Left lung (tissue), 10 donors: ENCODE results near the gene ITGB1. TPM values are rescaled to one million over a fixed set of nuclear protein-coding genes. Genes with fewer than 3 reads are reported as not detected.

Source experiments
- ATAC-seq: fragments of 200-7000 bp; cut with Tn5 transposase; one replicate; pipeline ENCODE4 v1.9.1; 2020; ENCODE audit warnings: moderate library complexity
- DNase-seq, 4 donors: peaks; one replicate each; pipeline ENCODE4 v3.0.0-alpha.2; 2013 to 2020
- H3K27ac ChIP-seq, 2 donors: fragments of 200-600 bp; sonication (generic) in 1 of 2; one replicate each; pipeline versions ENCODE4 v1.5.0 to v1.8.0; 2020 to 2021
- H3K27me3 ChIP-seq, 2 donors: fragments of 200-600 bp; sonication (generic) in 1 of 2; one replicate each; pipeline versions ENCODE4 v1.5.0 to v1.8.0; 2020 to 2021
- H3K36me3 ChIP-seq, 2 donors: fragments of 200-600 bp; sonication (generic) in 1 of 2; one replicate each; pipeline versions ENCODE4 v1.5.0 to v1.8.0; 2020 to 2021
- H3K4me1 ChIP-seq, 2 donors: fragments of 200-600 bp; one replicate each; pipeline ENCODE4 v1.8.0; 2021
- H3K4me3 ChIP-seq, 2 donors: fragments of 200-600 bp; sonication (generic) in 1 of 2; one replicate each; pipeline versions ENCODE4 v1.5.0 to v1.8.0; 2020 to 2021; ENCODE audit warnings: mild to moderate bottlenecking in 1 of 2
- H3K9me3 ChIP-seq, 2 donors: fragments of 200-600 bp; sonication (generic) in 1 of 2; one replicate each; pipeline versions ENCODE4 v1.5.0 to v1.8.0; 2020 to 2021
- intact Hi-C, 2 donors: fragments of 100-400 bp; cut with DNase I; formaldehyde crosslinking; loops; one replicate each; pipeline versions ENCODE4 v1.11.2 to v1.14.2; 2022
- polyA plus RNA-seq, 6 donors: library from polyadenylated mRNA; unstranded; fragments of 120-200 nt; gene quantifications; one replicate each; pipeline ENCODE4 v1.2.1, GENCODE V29; 2013; ENCODE audit not compliant: insufficient read length in 6 of 6
- total RNA-seq, 2 donors: library from RNA; stranded (reverse); fragmentation: NEBNext Ultra II Directional; extraction: Animal tissue kit (Norgen Biotek cat#: 25700); gene quantifications; one replicate each; pipeline ENCODE4 v1.2.1, GENCODE V29; 2021
- TF ChIP-seq, protein P1 (sequence below), 2 donors: fragments of 200-600 bp; sonication (generic) in 1 of 2; IDR thresholded peaks; one replicate each; pipeline versions ENCODE4 v1.5.0 to v1.8.0; 2021; ENCODE audit warnings: antibody characterized with exemption in 2 of 2
- donor health status: DM: no; HTN: yes; CAD: no.
- donor health status: DM: no; HTN: no; CAD: no.

ITGB1 gene
- total and polyA plus RNA-seq, 8 donors = 460 to 642 (median 504) TPM

- intact Hi-C loops = no loop called here
- no peaks in the 10 kb centered on the region for H3K27me3 ChIP-seq
- H3K27ac ChIP-seq = no peak overlapping the region
- ATAC-seq (no peak), DNase-seq (no peak)
- TF ChIP-seq, protein P1, sequence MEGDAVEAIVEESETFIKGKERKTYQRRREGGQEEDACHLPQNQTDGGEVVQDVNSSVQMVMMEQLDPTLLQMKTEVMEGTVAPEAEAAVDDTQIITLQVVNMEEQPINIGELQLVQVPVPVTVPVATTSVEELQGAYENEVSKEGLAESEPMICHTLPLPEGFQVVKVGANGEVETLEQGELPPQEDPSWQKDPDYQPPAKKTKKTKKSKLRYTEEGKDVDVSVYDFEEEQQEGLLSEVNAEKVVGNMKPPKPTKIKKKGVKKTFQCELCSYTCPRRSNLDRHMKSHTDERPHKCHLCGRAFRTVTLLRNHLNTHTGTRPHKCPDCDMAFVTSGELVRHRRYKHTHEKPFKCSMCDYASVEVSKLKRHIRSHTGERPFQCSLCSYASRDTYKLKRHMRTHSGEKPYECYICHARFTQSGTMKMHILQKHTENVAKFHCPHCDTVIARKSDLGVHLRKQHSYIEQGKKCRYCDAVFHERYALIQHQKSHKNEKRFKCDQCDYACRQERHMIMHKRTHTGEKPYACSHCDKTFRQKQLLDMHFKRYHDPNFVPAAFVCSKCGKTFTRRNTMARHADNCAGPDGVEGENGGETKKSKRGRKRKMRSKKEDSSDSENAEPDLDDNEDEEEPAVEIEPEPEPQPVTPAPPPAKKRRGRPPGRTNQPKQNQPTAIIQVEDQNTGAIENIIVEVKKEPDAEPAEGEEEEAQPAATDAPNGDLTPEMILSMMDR (IDR thresholded peaks at IDR 0.05) = no peak
- peaks cover 0 to 2% of the 10 kb centered on the region in 2 donors for H3K9me3 ChIP-seq
- no peaks in the 10 kb centered on the region for H3K36me3 ChIP-seq
- H3K4me1 ChIP-seq = no peaks in the 10 kb centered on the region
- no peak overlapping the region for H3K4me3 ChIP-seq
These were observed 92.9 kb downstream of the ITGB1 start for GRCh38 chr10:32865170-32865569.

DNA sequence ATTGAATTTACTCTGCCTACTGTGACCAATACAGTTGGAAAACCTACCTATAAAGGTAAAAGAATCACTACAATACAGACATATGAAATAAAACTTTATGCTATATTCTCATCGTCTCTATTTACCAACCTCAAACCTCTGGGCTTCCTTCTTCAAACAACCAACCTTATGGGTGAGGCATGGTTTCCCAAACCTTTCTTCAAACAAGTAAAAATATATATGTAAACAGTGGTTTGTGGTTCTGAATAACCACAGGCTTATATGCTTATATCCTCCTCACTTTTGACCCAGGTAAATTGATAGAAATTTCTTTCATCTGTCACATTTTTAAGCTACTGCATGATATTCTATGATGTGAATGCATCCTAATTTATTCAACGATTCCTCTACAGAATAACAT, 103.6 kb downstream of the ITGB1 start:
- no peaks in the 10 kb centered on the region for H3K9me3 ChIP-seq
- intact Hi-C loops = no loop called here
- no peaks in the 10 kb centered on the region for H3K4me1 ChIP-seq
- no peak for ATAC-seq
- TF ChIP-seq, protein P1 (IDR thresholded peaks at IDR 0.05) = no peak
- DNase-seq = no peak
- no peaks in the 10 kb centered on the region for H3K27me3 ChIP-seq
- no peaks in the 10 kb centered on the region for H3K36me3 ChIP-seq
- H3K4me3 ChIP-seq = no peak overlapping the region
- H3K27ac ChIP-seq = no peak overlapping the region

DNA sequence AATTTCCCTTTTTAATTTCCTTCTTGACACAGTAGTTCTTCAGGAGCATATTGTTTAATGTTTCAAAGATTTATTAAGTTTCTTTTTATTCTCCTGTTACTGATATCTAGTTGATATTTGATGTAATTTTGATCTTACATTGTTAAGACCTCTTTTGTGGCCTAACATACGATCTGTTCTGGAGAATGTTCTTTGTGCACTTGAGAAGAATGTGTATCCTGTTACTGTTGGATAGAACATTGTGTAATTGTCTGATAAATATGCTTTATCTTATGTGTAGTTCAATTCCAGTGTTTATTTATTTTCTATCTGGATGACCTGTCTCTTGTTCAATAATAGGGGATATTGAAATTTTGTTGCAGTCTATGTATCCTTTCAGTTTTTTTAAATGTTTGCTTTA, 106.7 kb downstream of the ITGB1 start:
- TF ChIP-seq, protein P1 (IDR thresholded peaks at IDR 0.05) = no peak
- ATAC-seq (no peak), DNase-seq (no peak)
- Histone ChIP-seq H3K27ac (no peak overlapping the region), H3K4me1 (no peaks in the 10 kb centered on the region), H3K4me3 (no peak overlapping the region), H3K36me3 (no peaks in the 10 kb centered on the region), H3K9me3 (no peaks in the 10 kb centered on the region), H3K27me3 (no peaks in the 10 kb centered on the region)
- intact Hi-C loops = no loop called here
